K562 (cell line): Measurements from ENCODE around the gene CREG1. TPM values are rescaled to one million over a fixed set of nuclear protein-coding genes. Genes with fewer than 3 reads are reported as not detected.

Source experiments
- ASH1L ChIP-seq: fragments of 450-650 bp; IDR thresholded peaks from 2 replicates; pipeline ENCODE4 v1.6.1; 2018; ENCODE audit warnings: borderline replicate concordance, mild to moderate bottlenecking, low read depth; ENCODE audit not compliant: partially characterized antibody
- BMI1 ChIP-seq: fragments of 150-350 bp; IDR thresholded peaks from 2 replicates; pipeline ENCODE4 v1.6.1; 2014; ENCODE audit warnings: low read length
- CBX2 ChIP-seq: fragments of 200-600 bp; sonication (generic); IDR thresholded peaks from one replicate; pipeline ENCODE4 v1.6.1; 2012; ENCODE audit warnings: mild to moderate bottlenecking, low read length, inconsistent platforms; ENCODE audit not compliant: insufficient read depth, poor library complexity, severe bottlenecking
- FOXK2 ChIP-seq, 2 experiments: fragments of 450-650 bp; IDR thresholded peaks in 1 of 2; conservative IDR thresholded peaks in 1 of 2; 2 replicates each; pipeline ENCODE4 v1.6.1; 2016; ENCODE audit warnings: low read depth in 2 of 2, mild to moderate bottlenecking in 1 of 2
- FOXP1 ChIP-seq: sonication (generic); formaldehyde crosslinking; IDR thresholded peaks from 2 replicates; pipeline ENCODE4 v1.8.0; 2022; ENCODE audit warnings: mild to moderate bottlenecking, missing genetic modification reagents
- HMGN3 ChIP-seq: IDR thresholded peaks from 2 replicates; pipeline ENCODE4 v1.6.1; 2011; ENCODE audit warnings: borderline replicate concordance, low read depth, mild to moderate bottlenecking, mixed read lengths, low read length; ENCODE audit not compliant: insufficient read length; ENCODE audit errors: extremely low read depth
- MCM5 ChIP-seq: fragments of 450-650 bp; IDR thresholded peaks from 2 replicates; pipeline ENCODE4 v1.6.1; 2016; ENCODE audit warnings: low read depth
- SOX6 ChIP-seq: fragments of 450-650 bp; IDR thresholded peaks from 2 replicates; pipeline ENCODE4 v1.6.1; 2014; ENCODE audit warnings: mild to moderate bottlenecking
- ZNF77 ChIP-seq: fragments of 250-450 bp; sonication (Bioruptor Pico); IDR thresholded peaks from 2 replicates; pipeline ENCODE4 v1.5.0; 2020
- polyA plus RNA-seq, 8 experiments: library from polyadenylated mRNA; depleted of rRNA in 4 of 8; stranded (reverse) in 5 of 8; unstranded in 3 of 8; fragments of >200 nt; fragmentation: Nextera tagmentation in 2 of 8; fragmentation: Illumina TruSeq in 1 of 8; extraction: Ambion mirVana in 2 of 8; extraction: Trizol in 1 of 8; gene quantifications; 2 replicates each; pipeline versions ENCODE4 v1.2.1 to v1.2.3, GENCODE V29; 2011 to 2014; ENCODE audit warnings: inconsistent platforms in 1 of 8, missing spikeins in 1 of 8
- total RNA-seq, 7 experiments: library from RNA; depleted of rRNA in 6 of 7; stranded (reverse); fragments of >200 nt in 6 of 7; fragmentation: Illumina TruSeq in 2 of 7; extraction: Trizol in 2 of 7; gene quantifications; 2 replicates each; pipeline versions ENCODE4 v1.2.1 to v1.2.3, GENCODE V29; 2011 to 2021; ENCODE audit warnings: low replicate concordance in 1 of 7
- TF ChIP-seq, protein P1 (sequence below): fragments of 250-450 bp; sonication (Bioruptor Pico); IDR thresholded peaks from 2 replicates; pipeline ENCODE4 v1.9.0; 2021; ENCODE audit warnings: mild to moderate bottlenecking, inconsistent platforms

Gene CREG1
- total and polyA plus RNA-seq, 9 of the 15 experiments (the other 6 are each of a cell fraction or from before 2014, with no cell fraction given) = 45.7 to 272 (median 161) TPM

DNA sequence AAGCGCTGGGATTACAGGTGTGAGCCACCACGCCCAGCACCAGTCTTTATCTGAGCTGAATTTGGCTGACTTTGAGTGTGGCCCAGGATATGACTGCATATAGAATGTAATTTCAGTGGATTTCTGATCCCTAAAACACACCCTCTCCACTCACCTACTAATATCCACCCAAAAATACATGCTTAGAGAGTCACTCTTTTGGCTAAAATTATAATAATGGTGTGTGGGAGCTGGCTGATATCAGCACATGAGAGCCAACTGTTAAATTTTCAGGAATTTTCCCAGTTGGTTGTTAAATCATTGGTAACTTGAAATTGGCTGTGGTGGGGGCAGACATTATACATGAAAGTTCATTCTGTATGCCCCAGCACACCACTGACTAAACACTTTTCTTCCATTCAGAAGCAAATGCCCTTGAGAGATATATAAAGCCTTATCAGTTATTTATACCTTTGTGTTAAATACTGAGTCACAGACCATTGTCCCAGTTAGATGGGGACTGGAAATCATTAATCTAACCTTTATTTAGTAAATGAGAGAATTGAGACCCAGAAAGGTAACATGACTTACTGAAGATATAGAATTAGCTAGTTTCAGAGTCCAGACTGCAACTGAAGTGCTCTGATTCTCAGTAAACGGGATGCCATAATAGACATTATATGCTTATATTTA lies 25.4 kb downstream of the CREG1 start (continued):
- no peak for TF ChIP-seq BMI1
- TF ChIP-seq, protein P1, sequence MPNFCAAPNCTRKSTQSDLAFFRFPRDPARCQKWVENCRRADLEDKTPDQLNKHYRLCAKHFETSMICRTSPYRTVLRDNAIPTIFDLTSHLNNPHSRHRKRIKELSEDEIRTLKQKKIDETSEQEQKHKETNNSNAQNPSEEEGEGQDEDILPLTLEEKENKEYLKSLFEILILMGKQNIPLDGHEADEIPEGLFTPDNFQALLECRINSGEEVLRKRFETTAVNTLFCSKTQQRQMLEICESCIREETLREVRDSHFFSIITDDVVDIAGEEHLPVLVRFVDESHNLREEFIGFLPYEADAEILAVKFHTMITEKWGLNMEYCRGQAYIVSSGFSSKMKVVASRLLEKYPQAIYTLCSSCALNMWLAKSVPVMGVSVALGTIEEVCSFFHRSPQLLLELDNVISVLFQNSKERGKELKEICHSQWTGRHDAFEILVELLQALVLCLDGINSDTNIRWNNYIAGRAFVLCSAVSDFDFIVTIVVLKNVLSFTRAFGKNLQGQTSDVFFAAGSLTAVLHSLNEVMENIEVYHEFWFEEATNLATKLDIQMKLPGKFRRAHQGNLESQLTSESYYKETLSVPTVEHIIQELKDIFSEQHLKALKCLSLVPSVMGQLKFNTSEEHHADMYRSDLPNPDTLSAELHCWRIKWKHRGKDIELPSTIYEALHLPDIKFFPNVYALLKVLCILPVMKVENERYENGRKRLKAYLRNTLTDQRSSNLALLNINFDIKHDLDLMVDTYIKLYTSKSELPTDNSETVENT (CRISPR knock-in tag) = no peak
- no peak for TF ChIP-seq FOXP1 (CRISPR knock-in tag)
- TF ChIP-seq SOX6 = peak; percentile 59
- no peak for TF ChIP-seq ZNF77 (CRISPR knock-in tag)
- no peak for TF ChIP-seq HMGN3
- TF ChIP-seq FOXK2 (conservative IDR thresholded peaks at IDR 0.05 in 1 of 2, IDR thresholded peaks at IDR 0.05 in 1 of 2; ENCODE audit: low read depth in 2 of 2) = no peak
- no peak for TF ChIP-seq CBX2
- TF ChIP-seq ASH1L = no peak
- TF ChIP-seq MCM5 = no peak
